PC-9 (cell line): ENCODE measurements around the gene PPP1R1A.

Experiments used
- CTCF ChIP-seq: fragments of 200-600 bp; sonication (generic); conservative IDR thresholded peaks from 2 replicates; pipeline ENCODE4 v1.6.1; 2017; ENCODE audit warnings: mixed run types, antibody characterized with exemption, mild to moderate bottlenecking, moderate library complexity
- EZH2 ChIP-seq: fragments of 200-600 bp; sonication (generic); IDR thresholded peaks from 2 replicates; pipeline ENCODE4 v1.8.0; 2017; ENCODE audit warnings: antibody characterized with exemption, low read depth

- TF ChIP-seq CTCF, result no peak
- no peak for TF ChIP-seq EZH2
Observed at GRCh38 chr12:54544743-54545142, 43.7 kb downstream of the PPP1R1A start.
